Central memory CD8-positive, alpha-beta T cell (primary cell): ENCODE measurements around the gene LMOD3.

Experiments used
- ATAC-seq: fragments of 150-1000 bp; cut with Tn5 transposase; replicated peaks from 2 replicates; pipeline ENCODE4 v1.10.0; 2022; ENCODE audit warnings: mild to moderate bottlenecking, moderate FRiP score, moderate number of reproducible peaks; ENCODE audit not compliant: poor library complexity, severe bottlenecking; ENCODE audit errors: extremely low read depth
- DNase-seq, 2 donors: peaks; one replicate each; pipeline ENCODE4 v3.0.0; 2021; ENCODE audit warnings: low spot score in 2 of 2
- H3K27ac Mint-ChIP-seq: one replicate; pipeline ENCODE4 v1.8.0; 2022; ENCODE audit warnings: low read depth, mild to moderate bottlenecking, moderate library complexity, mixed read lengths
- H3K27me3 Mint-ChIP-seq: one replicate; pipeline ENCODE4 v1.8.0; 2022; ENCODE audit warnings: mixed read lengths
- H3K36me3 Mint-ChIP-seq: one replicate; pipeline ENCODE4 v1.8.0; 2022; ENCODE audit warnings: mild to moderate bottlenecking, moderate library complexity, mixed read lengths; ENCODE audit not compliant: insufficient read depth
- H3K4me1 Mint-ChIP-seq: one replicate; pipeline ENCODE4 v1.8.0; 2022; ENCODE audit warnings: mixed read lengths
- H3K4me3 Mint-ChIP-seq: one replicate; pipeline ENCODE4 v1.8.0; 2022; ENCODE audit warnings: mild to moderate bottlenecking, moderate library complexity, mixed read lengths
- H3K9me3 Mint-ChIP-seq: one replicate; pipeline ENCODE4 v1.8.0; 2022; ENCODE audit warnings: mixed read lengths

The LMOD3 gene

DNA sequence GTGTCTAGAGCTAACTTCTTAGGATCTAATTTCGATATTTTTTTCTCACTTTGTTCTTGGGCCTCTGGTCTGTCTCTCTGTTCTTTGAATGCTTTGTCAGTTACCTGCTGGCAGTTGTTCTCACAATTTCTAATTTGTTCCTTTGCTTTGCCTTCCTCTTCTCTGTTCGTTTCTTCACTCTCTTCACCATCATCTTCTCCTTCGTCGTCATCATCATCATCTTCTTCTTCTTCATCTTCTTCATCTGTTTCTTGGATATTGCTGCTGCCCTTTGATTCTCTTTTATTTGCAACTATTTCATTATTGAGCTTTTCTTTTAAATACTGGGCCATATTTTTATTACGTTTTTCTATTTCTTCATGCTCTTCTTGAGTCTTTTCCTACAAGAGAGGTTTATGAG, 2.7 kb downstream of the LMOD3 start:
- Mint-ChIP-seq H3K9me3 (no peaks in the 10 kb centered on the region), H3K4me1 (no peaks in the 10 kb centered on the region), H3K27me3 (no peaks in the 10 kb centered on the region), H3K27ac (no peak overlapping the region), H3K4me3 (no peak overlapping the region), H3K36me3 (no peaks in the 10 kb centered on the region)
- no peak for DNase-seq
- no peak for ATAC-seq

DNA sequence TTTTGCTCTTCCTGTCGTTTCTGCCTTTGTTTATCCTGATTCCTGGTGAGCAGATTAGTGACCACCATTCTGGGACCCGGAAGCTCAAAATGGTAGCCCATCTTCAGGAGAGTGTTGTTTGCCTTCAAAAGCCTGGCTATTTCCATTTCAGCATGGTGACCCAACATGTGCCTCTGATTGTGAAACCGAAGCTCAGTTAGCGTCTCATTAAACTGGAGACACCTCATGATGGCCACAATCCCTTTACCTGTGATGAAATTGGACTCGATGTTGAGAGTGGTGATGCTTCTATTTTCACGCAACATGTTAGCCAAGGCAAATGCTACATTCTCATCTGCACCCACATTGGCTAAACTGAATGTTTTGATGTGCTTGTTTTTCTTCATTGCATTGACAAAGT, 3.3 kb downstream of the LMOD3 start:
- Mint-ChIP-seq H3K4me1 (no peaks in the 10 kb centered on the region), H3K27me3 (no peaks in the 10 kb centered on the region), H3K9me3 (no peaks in the 10 kb centered on the region), H3K36me3 (no peaks in the 10 kb centered on the region), H3K27ac (no peak overlapping the region), H3K4me3 (no peak overlapping the region)
- ATAC-seq (no peak), DNase-seq (no peak)

DNA sequence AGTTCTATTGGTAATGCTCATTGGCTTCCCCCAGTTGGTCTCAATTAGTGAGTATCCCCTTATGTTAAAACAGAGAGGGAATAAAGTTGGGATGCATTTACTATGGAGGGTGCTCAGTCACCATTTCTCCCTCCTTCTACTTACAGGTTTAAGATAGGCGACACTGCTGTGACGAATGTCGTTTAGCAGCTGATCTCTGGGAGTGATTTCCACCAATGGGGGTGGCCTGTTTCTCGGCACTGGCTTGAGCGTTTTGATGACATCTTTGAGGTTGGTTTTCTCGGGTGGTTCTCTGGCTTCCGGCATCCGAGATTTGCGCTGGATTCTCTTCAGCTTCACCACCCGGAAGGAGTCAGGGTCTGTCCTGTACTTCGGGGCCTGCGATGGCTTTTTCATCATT, 3.8 kb downstream of the LMOD3 start:
- no peaks in the 10 kb centered on the region for H3K27me3 Mint-ChIP-seq
- H3K4me1 Mint-ChIP-seq, result no peaks in the 10 kb centered on the region
- no peaks in the 10 kb centered on the region for H3K9me3 Mint-ChIP-seq
- H3K4me3 Mint-ChIP-seq, result no peak overlapping the region
- ATAC-seq, result no peak
- no peak overlapping the region for H3K27ac Mint-ChIP-seq
- no peaks in the 10 kb centered on the region for H3K36me3 Mint-ChIP-seq
- no peak for DNase-seq

DNA sequence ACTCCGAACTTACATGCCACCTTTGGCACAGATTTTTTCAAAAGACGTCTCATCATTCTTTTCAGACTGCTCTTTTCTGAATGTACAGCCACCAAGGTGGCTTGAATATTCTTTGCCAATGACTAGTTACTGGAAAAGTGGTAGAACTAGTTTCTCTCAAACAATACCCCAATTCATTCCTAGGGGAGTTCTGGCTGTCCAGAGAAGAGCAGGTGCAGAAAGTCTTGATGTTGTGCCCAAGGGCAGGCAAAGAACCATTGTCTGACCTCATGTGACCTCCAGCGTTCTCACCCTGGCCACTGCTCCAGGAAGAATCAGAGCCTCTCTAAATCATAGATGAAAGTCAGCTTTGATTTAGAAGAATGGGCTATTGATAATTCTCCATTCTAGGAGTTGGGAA, 5.5 kb downstream of the LMOD3 start:
- ATAC-seq, result no peak

DNA sequence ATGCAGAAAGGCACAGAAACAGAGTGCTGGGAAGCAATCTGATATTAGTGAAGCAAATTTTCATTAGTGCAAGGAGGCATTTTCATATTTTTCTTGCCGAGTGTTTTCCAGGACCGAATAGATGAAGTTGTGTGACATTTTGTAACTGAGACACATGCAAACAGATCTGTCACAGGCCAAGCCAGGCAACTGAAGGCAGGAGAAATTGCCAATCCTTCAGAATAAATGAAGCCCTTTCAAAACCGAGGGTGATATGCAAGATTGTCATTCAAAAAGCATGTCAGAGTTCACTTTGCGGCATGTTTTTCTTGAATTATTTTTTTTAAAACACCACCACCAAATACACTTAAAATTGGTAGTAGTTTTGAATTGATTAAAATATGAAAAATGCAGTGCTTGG, 6.2 kb downstream of the LMOD3 start:
- no peaks in the 10 kb centered on the region for H3K36me3 Mint-ChIP-seq
- H3K27me3 Mint-ChIP-seq, result no peaks in the 10 kb centered on the region
- ATAC-seq (no peak), DNase-seq (no peak)
- no peak overlapping the region for H3K27ac Mint-ChIP-seq
- no peak overlapping the region for H3K4me3 Mint-ChIP-seq
- no peaks in the 10 kb centered on the region for H3K9me3 Mint-ChIP-seq
- H3K4me1 Mint-ChIP-seq, result peaks cover under 1% of the 10 kb centered on the region

More for the DNA sequence above, 5.5 kb downstream of the LMOD3 start:
- no peak overlapping the region for H3K4me3 Mint-ChIP-seq
- no peak overlapping the region for H3K27ac Mint-ChIP-seq
- H3K9me3 Mint-ChIP-seq, result no peaks in the 10 kb centered on the region
- H3K4me1 Mint-ChIP-seq, result no peaks in the 10 kb centered on the region
- H3K27me3 Mint-ChIP-seq, result no peaks in the 10 kb centered on the region
- no peak for DNase-seq
- H3K36me3 Mint-ChIP-seq, result no peaks in the 10 kb centered on the region

DNA sequence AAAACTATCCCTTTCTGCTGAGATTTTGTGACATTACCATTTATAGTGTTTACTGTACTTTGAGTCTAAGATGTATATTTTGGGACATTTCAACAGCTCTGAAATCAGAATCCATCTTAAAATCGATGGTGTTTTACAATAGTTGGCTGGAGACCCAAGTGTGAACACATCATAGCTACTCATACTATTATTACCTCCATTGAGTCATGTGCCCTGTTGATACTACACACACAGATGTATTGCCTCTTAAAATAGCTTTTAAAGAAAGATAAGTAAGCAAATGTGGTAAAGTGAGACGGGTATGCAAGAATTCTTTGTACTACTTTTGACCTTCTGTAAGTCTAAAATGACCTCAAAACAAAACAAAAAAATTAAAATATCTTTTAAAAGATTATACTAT, 6.7 kb downstream of the LMOD3 start:
- Mint-ChIP-seq H3K4me1 (peaks cover 4% of the 10 kb centered on the region), H3K27ac (no peak overlapping the region)

DNA sequence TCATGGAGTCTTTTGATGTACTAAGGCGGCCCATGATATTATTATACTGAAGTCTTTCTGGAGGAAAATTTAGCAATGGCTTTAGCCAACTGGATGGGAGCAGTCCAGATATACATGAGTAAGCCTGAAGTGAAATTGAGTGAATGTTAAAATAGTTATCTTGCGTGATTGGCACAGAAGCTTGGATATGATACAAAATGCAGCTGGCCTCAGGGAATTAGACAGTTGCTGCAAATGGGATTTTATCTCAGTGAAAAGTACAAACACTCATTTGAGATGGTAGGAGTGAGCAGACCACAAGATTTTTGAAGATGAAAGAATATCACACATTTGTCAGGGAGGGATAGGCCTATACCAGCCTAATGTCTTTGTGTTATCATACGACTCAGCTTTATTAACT, 8.9 kb downstream of the LMOD3 start:
- Mint-ChIP-seq H3K27me3 (no peaks in the 10 kb centered on the region), H3K9me3 (no peaks in the 10 kb centered on the region), H3K4me3 (no peak overlapping the region), H3K4me1 (peaks cover 5% of the 10 kb centered on the region), H3K27ac (peak overlapping the region; percentile 13), H3K36me3 (no peaks in the 10 kb centered on the region)
- ATAC-seq (no peak), DNase-seq (no peak)

More for the DNA sequence above, 6.7 kb downstream of the LMOD3 start:
- no peaks in the 10 kb centered on the region for H3K9me3 Mint-ChIP-seq
- no peaks in the 10 kb centered on the region for H3K27me3 Mint-ChIP-seq
- DNase-seq, result no peak
- no peaks in the 10 kb centered on the region for H3K36me3 Mint-ChIP-seq
- no peak for ATAC-seq
- H3K4me3 Mint-ChIP-seq, result no peak overlapping the region

DNA sequence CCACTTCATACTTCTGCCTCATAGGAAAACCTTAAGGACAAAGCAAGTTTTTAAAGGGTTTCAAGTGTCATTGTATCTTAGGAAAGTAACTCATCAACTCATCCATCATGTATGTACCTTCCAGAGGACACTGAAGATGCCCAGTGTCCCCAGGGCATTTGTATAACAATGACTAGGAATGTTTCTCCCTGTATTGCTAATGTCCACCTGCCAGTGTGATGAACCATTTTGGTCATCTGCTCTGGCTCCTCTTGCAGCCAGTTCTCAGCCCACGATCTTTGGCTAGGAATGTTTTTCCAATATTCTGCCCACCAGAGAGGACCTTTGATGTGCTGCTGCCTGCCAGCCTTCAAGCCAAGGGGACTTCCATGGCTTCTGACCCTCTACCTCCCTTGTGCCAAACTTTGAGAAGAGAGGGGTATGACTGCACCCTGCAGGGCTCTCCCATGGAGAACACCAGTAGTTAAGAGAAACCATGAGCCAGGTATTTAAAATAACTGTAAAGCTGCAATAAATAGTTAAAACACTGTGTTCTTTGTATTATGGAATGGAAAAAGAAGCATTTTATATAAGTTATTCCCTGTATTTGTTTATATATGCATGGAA, 11.4 kb downstream of the LMOD3 start:
- Mint-ChIP-seq H3K27ac (no peak overlapping the region), H3K27me3 (no peaks in the 10 kb centered on the region), H3K9me3 (no peaks in the 10 kb centered on the region), H3K4me3 (no peak overlapping the region), H3K36me3 (peaks cover 6% of the 10 kb centered on the region), H3K4me1 (peaks cover 5% of the 10 kb centered on the region)
- ATAC-seq (no peak), DNase-seq (no peak)

DNA sequence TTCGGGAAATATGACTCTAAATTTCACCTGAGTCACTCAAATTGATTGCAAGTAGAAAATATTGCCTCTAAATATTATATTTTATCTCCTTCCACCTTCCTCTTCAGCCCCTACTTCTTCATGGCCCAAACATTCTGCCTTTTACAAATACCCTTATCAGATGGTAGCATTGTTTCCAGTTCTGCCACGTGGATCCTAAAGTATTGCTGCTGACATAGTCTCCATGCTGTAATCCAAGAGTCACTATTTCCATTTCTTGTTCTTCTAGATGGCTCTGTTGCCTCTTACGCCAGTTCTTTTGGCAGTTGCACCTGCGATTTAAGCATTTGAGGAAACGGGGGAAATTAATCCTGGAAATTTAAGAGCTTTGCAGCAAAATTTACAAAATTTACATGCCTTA, 13.6 kb downstream of the LMOD3 start:
- no peak overlapping the region for H3K27ac Mint-ChIP-seq
- no peak for ATAC-seq
- no peaks in the 10 kb centered on the region for H3K27me3 Mint-ChIP-seq
- H3K36me3 Mint-ChIP-seq, result peaks cover 20% of the 10 kb centered on the region
- no peak overlapping the region for H3K4me3 Mint-ChIP-seq
- no peaks in the 10 kb centered on the region for H3K9me3 Mint-ChIP-seq
- peaks cover 12% of the 10 kb centered on the region for H3K4me1 Mint-ChIP-seq
- no peak for DNase-seq

DNA sequence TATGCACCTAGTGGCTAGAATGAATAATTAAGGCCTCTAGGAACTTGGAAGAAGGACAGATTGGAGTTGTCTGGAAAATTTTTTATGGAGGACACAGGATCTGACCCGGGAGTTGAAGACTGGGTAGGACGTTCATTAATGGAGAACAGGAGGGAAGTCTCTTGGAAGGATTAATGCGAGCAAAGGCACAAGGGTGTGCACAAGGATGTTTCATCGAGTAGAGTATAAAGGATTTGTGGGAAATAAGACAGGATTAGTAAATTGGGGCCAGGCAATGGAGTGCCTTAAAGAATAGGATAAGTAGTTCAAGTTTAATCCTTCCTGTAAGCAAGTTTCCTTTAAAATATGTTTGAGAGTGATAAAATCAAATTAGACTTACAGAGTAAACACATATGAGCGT, 14.6 kb downstream of the LMOD3 start:
- H3K27me3 Mint-ChIP-seq, result no peaks in the 10 kb centered on the region
- H3K9me3 Mint-ChIP-seq, result no peaks in the 10 kb centered on the region
- ATAC-seq (no peak), DNase-seq (no peak)
- H3K36me3 Mint-ChIP-seq, result peaks cover 29% of the 10 kb centered on the region
- H3K4me1 Mint-ChIP-seq, result peaks cover 17% of the 10 kb centered on the region
- H3K27ac Mint-ChIP-seq, result peak overlapping the region; percentile 26
- no peak overlapping the region for H3K4me3 Mint-ChIP-seq

DNA sequence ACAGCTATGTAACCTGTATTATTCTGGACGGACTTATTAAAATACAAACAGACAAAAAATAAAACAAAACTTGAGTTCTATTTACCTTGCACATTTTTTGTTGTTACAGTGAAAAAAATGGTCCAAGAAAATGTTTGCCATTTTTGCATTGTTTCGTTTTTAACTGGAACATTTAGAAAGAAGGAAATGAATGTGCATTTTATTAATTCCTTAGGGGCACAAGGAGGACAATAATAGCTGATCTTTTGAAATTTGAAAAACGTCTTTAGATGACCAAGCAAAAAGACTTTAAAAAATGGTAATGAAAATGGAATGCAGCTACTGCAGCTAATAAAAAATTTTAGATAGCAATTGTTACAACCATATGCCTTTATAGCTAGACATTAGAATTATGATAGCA, 17.1 kb downstream of the LMOD3 start:
- Mint-ChIP-seq H3K27ac (peak overlapping the region; percentile 74), H3K4me3 (no peak overlapping the region), H3K4me1 (peaks cover 24% of the 10 kb centered on the region), H3K27me3 (no peaks in the 10 kb centered on the region), H3K36me3 (peaks cover 43% of the 10 kb centered on the region), H3K9me3 (no peaks in the 10 kb centered on the region)
- ATAC-seq (no peak), DNase-seq (no peak)

DNA sequence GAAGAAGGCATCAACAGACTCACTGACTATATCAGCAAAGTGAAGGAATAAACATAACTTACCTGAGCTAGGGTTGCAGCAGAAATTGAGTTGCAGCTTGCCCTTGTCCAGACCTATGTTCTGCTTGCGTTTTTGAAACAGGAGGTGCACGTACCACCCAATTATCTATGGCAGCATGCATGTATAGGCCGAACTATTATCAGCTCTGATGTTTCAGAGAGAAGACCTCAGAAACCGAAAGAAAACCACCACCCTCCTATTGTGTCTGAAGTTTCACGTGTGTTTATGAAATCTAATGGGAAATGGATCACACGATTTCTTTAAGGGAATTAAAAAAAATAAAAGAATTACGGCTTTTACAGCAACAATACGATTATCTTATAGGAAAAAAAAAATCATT, 17.8 kb downstream of the LMOD3 start:
- Mint-ChIP-seq H3K27ac (no peak overlapping the region), H3K4me3 (no peak overlapping the region), H3K4me1 (peaks cover 32% of the 10 kb centered on the region), H3K36me3 (peaks cover 47% of the 10 kb centered on the region), H3K27me3 (no peaks in the 10 kb centered on the region), H3K9me3 (no peaks in the 10 kb centered on the region)
- ATAC-seq, result no peak
- DNase-seq, result no peak

DNA sequence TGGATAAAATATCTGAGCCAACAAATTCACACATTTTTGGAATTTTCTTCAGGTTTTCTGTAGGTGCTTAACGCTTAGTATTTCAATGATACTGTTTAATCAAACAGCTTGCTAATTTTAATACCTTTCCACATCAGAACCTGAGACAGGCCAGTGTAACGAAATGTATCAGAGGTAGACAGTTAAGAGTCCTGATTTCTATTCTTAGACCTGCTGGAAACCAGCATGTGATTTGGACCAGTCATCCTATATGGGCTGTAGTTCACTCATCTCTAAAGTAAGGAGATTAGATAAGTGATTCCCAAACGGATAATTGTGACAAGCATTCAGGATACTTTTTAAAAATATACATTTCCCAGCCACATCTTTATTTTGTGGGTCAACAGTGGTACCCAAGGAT, 19.3 kb downstream of the LMOD3 start:
- H3K36me3 Mint-ChIP-seq, result peaks cover 53% of the 10 kb centered on the region
- H3K27ac Mint-ChIP-seq, result peak overlapping the region; percentile 49
- peaks cover 41% of the 10 kb centered on the region for H3K4me1 Mint-ChIP-seq
- DNase-seq (no peak), ATAC-seq (no peak)
- H3K9me3 Mint-ChIP-seq, result no peaks in the 10 kb centered on the region
- H3K27me3 Mint-ChIP-seq, result no peaks in the 10 kb centered on the region
- H3K4me3 Mint-ChIP-seq, result no peak overlapping the region

DNA sequence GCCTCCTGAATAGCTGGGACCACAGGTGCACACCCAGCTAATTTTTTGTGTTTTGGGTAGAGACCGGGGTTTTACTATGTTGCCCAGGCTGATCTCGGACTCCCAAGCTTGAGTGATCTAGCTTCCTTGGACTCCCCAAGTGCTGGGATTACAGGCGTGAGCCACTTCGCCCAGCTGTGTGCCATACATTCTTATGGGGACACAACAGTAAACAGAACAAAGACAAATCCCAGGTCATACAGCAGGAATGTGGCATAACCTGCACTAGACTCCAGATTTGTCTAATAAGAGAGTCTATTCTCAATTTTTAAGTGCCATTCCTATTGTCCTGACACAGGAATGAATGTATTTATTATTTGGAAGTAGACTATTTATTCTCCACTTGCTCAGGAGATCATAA, 20.0 kb downstream of the LMOD3 start:
- H3K4me1 Mint-ChIP-seq, result peaks cover 46% of the 10 kb centered on the region
- H3K36me3 Mint-ChIP-seq, result peaks cover 54% of the 10 kb centered on the region
- no peak overlapping the region for H3K27ac Mint-ChIP-seq

More for the DNA sequence above, 20.0 kb downstream of the LMOD3 start:
- ATAC-seq, result no peak
- Mint-ChIP-seq H3K4me3 (no peak overlapping the region), H3K27me3 (no peaks in the 10 kb centered on the region), H3K9me3 (no peaks in the 10 kb centered on the region)
- no peak for DNase-seq
